Measurements from ENCODE around the gene GIT2.

Gene GIT2

DNA sequence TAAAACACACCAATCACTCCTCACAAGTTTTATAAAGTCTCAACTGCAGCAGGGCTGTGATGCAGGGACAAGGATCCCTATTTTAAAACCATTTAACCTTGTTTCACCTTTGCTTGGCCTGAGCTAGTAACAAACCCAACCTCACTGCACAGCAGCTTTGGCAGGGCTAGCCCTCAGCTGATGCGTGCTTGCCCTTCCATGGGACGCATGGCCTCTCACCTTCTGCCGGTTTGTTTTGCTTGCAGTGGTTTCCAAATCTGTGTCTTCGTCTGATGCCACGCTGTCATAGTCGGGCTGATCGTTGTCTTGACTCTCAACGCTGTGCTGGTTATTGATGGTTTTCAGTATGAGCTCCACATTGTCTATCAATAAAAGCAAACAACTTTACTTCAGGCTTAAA, 43.3 kb downstream of the GIT2 start:
- H3K4me3 ChIP-seq (ENCODE audit: low read depth, low read length): no peak overlapping the region
- TF ChIP-seq, protein P1, sequence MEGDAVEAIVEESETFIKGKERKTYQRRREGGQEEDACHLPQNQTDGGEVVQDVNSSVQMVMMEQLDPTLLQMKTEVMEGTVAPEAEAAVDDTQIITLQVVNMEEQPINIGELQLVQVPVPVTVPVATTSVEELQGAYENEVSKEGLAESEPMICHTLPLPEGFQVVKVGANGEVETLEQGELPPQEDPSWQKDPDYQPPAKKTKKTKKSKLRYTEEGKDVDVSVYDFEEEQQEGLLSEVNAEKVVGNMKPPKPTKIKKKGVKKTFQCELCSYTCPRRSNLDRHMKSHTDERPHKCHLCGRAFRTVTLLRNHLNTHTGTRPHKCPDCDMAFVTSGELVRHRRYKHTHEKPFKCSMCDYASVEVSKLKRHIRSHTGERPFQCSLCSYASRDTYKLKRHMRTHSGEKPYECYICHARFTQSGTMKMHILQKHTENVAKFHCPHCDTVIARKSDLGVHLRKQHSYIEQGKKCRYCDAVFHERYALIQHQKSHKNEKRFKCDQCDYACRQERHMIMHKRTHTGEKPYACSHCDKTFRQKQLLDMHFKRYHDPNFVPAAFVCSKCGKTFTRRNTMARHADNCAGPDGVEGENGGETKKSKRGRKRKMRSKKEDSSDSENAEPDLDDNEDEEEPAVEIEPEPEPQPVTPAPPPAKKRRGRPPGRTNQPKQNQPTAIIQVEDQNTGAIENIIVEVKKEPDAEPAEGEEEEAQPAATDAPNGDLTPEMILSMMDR (IDR thresholded peaks at IDR 0.05; ENCODE audit: borderline replicate concordance, insufficient read depth, low read depth, low read length): no peak

DNA sequence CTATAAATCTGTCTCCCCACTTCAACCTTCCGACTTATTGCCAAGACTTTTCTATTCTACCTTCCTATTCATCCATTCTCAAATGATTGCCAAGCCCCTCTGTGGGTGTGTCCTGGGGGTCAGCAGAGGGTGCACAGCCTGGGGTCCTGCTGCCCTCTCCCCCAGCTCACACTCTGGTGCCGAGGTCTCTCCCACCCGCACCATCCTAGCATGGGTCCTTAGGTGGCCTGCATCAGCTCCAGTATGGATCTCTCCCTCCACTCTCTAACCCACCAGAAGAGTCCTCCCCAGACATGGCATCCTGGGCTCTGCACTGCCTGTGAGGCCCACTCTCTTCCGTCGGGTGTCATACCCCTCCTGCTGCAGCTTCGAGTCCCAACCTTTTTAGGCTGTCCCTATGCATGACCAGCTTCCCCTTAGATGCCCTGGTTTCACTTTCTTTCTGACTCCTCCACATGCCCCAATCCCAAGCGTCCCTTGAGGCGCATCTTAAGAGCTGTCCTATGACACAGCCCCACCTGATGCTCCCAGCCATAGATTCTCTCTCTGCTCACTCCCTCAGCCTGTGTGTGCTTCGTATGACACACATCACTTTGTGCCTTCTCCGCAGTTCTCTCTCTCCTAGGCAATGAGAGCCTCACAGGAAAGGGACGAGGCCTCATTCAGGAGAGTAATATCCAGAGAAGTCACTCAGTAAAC, 43.9 kb downstream of the GIT2 start:
- TF ChIP-seq, protein P1 (IDR thresholded peaks at IDR 0.05; ENCODE audit: borderline replicate concordance, insufficient read depth, low read depth, low read length): no peak
- no peak overlapping the region for H3K4me3 ChIP-seq (ENCODE audit: low read depth, low read length)

DNA sequence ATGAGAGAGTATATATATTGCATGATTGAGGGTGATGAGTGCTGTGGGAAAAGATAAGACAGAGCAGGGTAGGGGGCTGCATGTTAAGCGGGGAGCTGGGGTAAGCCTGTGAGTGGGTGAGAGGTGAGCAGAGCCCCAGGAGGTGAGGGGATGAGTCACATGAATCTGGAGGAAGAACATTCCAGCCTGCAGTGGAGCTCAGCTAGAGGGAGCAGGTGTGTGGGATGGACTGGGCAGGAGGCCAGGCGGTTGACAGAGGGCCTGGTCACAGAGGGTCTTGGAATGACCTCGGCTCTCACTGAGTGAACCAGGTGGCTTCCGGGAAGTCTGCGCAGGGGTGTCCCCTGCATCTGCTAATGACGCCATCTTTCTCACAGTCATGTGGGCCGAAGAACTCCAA, 44.4 kb downstream of the GIT2 start:
- no peak overlapping the region for H3K4me3 ChIP-seq (ENCODE audit: low read depth, low read length)
- TF ChIP-seq, protein P1 (IDR thresholded peaks at IDR 0.05; ENCODE audit: borderline replicate concordance, insufficient read depth, low read depth, low read length): no peak

DNA sequence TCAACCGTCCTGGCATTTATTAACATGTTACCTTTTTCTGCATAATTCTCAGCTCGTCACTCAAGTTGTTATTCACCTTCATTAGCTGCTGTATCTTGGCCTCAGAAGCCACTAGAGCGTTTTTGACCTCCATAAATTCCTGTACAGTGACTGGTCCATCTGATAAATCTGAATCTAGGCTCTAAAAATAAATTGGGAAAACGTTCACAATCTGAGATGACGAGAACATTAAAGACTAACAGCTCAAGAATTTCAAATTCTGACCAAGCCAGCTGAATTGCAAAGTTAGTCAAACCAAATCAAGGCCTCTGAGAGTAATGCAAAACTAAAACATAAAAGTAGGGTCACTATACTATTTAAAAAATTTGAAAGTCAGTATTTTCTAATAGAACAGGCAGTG, 45.0 kb downstream of the GIT2 start:
- no peak overlapping the region for H3K4me3 ChIP-seq (ENCODE audit: low read depth, low read length)
- TF ChIP-seq, protein P1 (IDR thresholded peaks at IDR 0.05; ENCODE audit: borderline replicate concordance, insufficient read depth, low read depth, low read length): no peak

DNA sequence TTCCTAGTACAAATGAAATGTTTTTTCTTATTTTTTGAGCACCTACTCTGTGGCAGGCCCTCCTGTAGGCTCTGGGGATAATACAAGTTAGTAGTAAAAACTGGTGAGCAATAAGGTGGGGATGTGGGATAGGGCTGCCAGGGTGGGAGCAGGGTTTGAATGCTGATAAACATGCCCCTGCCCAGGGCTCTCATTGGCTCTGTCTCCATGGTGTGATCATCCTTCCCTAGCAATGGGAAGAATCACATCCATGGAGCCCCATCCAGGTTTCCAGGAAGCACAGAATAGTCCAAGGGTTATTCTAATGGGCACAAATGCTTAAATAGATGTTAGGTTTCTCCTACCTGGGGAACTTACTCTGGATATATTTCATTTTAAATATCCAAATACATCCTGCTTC, 45.5 kb downstream of the GIT2 start:
- TF ChIP-seq, protein P1 (IDR thresholded peaks at IDR 0.05; ENCODE audit: borderline replicate concordance, insufficient read depth, low read depth, low read length): no peak
- no peak overlapping the region for H3K4me3 ChIP-seq (ENCODE audit: low read depth, low read length)

DNA sequence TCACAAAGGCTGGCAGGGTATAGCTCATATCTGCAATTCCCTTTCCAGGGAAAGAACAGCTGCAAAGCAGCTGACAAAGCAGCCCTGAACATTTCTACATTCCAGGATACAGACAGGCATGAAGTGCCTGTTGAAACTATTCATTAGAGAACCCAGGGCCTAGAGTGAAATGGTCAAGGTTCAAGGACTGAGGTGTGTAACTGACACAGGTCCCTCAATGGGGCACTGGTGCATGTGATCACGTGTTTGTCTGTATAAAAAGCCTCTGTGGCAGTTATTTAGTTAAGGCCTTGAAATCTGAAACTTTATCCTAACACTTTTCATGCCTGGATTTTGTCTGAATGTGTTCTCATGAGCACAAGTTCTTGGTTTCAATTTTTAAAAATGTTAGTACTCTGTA, 47.1 kb downstream of the GIT2 start:
- TF ChIP-seq, protein P1 (IDR thresholded peaks at IDR 0.05; ENCODE audit: borderline replicate concordance, insufficient read depth, low read depth, low read length): no peak
- no peak overlapping the region for H3K4me3 ChIP-seq (ENCODE audit: low read depth, low read length)

DNA sequence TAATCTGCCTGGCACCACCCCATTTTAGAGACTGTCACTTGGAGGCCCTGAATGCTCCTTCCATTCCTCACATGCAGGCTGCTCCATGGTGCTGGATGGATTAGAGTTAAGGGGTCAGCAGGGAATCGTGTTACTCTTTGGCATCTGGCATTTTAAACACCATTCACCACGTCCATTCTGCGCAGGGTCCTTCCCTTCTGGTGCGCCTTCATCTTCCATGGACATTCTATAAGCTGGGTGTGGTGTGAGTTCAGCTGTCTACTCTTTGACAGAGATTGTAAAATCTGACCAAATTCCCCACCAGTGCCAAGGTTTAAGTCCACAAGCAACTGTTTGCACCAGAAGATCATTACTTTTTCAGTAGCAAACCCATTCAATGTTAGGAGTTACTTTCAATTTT, 47.8 kb downstream of the GIT2 start:
- TF ChIP-seq, protein P1 (IDR thresholded peaks at IDR 0.05; ENCODE audit: borderline replicate concordance, insufficient read depth, low read depth, low read length): no peak
- H3K4me3 ChIP-seq (ENCODE audit: low read depth, low read length): no peak overlapping the region
